Measurements from ENCODE around the gene EXOSC1.

GRCh38 chr10:97490592-97490991, 44.8 kb upstream of the EXOSC1 start:
- TF ChIP-seq EZH2phosphoT487 (conservative IDR thresholded peaks at IDR 0.05; ENCODE audit: low read length) (no peak), CTCF (IDR thresholded peaks at IDR 0.05; ENCODE audit: insufficient read depth, low read length, poor library complexity, severe bottlenecking) (no peak)
